GM04504 (cell line): ENCODE data around the gene TINAG.
A peak's percentile ranks its signal among the peaks of the same experiment; 100 is the strongest.

Experiments
- DNase-seq: peaks from one replicate; pipeline ENCODE4 v3.0.0-alpha.2; 2012; ENCODE audit warnings: low read depth

Gene TINAG

DNA sequence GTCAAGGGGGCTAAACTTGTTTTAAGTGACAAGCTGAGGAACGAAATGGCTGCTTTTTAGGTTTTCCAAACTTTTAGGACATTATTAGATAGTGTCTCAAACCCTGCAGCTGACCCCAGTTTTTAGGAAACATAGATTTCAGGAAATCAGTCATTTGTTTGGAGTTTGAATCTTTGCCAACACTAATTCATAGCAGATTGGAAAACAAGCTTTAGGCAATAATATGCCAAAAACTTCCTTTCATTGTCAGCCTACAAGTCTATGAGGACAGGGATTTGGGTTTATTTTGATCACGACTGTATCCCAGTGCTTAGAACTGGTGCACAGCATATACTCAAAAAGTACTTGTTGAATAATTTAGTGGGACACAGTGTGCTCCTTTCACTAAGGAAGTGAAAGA lies 123.2 kb downstream of the TINAG start:
- DNase-seq = peak; percentile 17
